NK-92 (cell line): ENCODE results near the gene KRTAP10-1.
"Not testable (repeated sequence)": the region's sequence is repeated elsewhere in the genome, so short reads cannot be mapped to it uniquely, and the experiment has no call there.

Experiments used
- DNase-seq: peaks from one replicate; lab custom pipeline; 2025; ENCODE audit not compliant: unreplicated experiment; lab: John Stamatoyannopoulos, UW

The KRTAP10-1 gene

DNA sequence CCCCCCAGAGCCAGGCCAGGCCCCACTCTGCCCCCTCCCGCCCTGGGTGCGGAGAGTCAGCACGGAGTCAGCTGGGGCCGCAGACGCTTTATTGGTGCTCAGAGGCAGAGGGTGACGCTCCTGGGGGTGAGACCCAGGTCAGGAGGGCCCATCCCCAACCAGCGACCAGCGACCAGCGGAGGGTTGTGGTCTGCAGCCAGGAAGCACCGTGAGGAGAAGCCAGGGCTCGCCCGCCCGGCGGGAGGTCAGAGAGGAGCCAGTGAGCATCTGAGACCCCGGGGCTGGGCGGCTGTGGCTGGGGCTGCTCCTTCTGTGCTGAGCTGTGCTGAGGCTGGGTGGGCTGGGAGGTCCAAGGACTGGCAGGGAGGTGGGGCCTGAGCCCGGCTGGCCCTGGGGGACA is 10.3 kb upstream of the KRTAP10-1 start:
- DNase-seq: not testable (repeated sequence)

DNA sequence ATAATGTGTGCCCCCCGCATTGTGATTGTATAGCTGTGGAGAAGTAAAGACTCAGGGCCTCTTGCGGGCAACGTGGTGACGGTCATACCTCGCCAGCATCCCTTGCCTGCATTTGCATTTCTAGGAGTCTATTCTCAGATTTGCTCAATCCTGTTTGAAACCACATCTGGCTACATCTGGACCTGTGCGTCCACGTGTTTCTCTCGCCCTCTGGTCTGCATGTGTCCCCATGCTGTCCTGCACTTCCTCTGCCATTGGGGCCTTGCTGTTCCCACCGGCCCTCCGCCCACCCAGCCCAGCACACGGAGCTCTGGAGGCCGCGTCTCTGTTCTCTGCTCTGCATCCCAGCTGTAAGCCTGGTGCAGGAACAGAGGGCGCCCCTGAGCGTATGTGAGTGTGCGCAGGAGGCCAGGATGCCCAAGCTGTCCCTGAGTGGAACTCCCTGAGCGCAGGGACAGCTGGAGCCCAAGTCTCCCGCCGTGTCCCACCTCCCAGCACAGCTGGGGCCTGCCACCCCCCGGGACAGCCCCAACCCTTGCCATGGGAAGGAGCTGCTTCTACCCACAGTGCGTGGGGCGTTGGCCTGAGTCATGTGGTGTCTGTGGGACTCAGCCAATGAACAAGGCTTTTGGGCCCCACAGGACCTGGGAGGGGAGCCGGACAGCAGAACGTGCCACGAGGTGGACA is 9.7 kb upstream of the KRTAP10-1 start:
- no peak for DNase-seq

DNA sequence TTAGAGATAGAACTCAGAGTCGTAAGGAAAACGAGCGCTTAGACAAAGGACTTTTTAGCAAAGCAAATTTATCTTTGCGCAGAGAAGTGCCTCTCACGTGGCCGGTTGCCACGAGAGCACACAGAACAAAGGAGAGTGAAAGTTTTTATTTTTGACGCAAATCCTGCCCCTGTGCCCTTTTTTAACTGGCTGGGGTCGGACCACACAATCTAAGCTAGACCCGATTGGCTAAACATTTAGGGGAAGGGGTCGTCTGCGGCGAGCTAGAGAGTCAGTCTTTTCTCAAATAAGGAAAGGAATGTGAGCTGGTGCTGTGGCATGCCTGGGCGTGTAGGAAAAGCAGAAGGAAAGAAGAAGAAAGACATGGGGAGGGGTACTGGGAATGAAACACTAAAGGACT is 8.9 kb upstream of the KRTAP10-1 start:
- no peak for DNase-seq

DNA sequence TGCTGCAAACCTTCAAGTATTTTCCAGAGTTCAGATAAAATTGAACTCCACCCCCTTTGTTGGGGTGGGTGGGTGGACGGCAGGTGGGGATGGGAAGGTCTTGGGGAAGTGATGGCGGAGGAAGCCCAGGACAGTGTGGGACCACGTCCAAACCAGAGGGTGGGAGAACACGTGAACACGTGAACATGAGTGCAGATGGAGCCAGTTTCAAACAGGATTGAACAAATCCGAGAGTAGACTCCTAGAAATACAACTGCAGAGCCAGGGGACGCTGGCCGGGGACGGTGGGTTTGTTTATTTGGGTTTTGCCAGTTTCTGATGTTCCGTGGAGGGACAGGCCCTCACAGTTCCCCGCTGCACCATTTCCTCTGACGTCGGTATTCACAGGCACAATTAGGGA is 8.4 kb upstream of the KRTAP10-1 start:
- DNase-seq: no peak

DNA sequence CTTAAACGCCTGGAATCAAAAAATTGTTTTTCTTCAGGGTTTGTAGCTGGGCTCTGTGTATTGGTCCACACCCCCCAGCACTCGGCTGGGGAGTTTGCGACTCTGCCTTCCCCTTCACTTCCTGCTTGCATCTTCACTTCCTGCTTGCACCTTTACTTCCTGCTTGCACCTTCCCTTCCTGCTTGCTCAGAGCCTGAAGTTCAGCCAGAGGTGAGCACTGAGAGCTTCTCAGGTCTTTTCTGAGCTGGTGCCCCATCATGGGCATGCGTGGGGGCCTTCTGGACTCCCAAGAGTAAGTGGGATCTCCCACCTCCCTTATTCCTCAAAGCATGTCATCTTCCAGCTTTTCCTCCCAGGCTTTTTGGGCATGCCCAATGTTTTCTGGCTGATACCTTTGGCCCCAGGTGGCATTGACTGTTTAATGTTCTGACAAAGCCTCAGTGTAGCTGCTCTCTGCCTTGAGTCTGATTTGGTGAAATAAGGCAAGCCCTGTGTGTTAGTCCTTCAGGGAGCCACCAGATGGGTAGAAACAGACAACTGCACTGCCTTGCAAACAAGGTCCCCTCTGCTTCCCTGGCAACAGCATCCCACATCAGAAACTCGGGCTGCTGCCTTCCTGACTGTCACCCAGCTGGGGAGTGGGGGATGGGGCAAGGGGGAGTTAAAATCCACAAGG is 7.8 kb upstream of the KRTAP10-1 start:
- no peak for DNase-seq

DNA sequence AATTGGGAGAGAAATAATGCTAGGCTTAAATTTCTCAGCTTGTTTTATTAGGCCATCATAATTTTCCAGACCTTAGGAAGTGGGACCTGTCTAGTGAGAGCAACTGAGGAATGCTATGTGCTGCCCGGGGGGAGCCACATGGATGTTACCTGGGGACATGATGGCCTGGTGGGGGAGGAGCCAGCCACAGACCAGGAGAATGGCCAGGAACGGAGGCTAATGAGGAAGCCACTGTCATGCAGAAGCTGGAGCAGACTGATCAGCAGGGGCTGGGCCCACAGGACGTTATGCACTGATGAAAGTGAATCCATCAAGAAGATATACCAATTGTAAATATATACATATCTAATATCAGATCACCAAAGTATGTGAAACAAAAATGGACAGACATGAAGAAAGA is 4.6 kb upstream of the KRTAP10-1 start:
- DNase-seq: no peak

DNA sequence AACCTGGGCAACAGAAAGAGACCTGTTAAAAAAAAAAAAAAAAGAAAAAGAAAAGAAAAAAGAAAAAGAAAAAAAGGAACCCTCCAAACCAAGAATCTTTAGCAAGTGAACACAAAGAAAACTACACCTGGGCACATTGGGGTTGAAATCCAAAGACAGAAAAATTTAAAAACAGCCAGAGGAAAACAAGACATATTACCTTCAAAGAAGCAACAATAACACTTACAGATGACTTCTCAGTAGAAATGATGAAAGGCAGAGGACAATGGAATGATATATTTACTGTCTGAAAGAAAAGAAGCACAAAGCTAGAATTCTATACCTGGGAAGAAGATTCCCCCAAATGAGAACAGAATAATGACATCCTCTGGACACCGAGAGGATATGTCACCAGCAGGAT is 2.7 kb upstream of the KRTAP10-1 start:
- no peak for DNase-seq

DNA sequence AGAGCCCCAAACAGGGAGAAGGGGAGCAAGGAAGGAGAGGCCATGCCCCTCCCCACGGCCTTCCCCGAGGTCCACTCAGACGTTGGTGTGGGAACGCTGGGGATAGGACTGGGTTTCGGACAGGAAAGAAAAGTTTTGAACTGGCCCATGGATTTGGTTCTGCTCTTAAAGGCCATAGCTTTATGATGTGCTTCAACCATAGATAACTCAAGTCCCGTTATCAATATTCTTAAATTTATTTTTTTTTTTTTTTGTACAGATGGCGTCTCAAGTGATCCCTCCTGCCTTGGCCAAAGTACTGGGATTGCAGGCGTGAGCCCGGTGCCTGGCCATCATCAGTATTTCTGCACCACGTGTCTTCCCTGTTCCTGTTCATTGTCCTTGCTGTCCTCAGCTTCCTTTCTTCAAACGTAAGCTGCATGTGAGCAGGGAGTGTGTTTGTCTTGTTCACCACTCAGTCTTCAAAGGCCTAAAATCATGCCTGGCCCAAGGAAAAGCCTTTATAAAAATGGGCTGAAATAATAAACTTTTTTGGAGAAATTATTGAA is 820 bp upstream of the KRTAP10-1 start:
- DNase-seq: no peak

DNA sequence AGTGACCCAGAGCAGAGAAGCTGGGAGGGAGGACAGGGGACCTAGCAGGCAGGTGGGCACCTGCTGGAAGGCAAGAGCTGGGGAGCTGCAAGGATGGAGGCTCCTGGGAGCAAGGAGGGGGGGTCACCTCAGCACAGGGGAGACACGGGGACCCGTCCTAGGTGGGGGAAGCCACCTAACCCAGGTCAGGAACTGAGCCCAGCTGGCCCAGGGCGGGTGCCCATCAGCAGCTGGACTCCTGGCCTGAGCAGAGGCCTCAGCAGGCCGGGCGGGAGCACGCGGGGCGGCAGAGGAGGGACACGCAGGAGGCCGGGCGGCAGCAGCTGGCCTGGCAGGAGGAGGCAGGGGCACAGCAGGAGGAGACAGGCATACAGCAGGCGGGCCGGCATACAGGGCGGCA is 949 bp downstream of the KRTAP10-1 start:
- DNase-seq: no peak

DNA sequence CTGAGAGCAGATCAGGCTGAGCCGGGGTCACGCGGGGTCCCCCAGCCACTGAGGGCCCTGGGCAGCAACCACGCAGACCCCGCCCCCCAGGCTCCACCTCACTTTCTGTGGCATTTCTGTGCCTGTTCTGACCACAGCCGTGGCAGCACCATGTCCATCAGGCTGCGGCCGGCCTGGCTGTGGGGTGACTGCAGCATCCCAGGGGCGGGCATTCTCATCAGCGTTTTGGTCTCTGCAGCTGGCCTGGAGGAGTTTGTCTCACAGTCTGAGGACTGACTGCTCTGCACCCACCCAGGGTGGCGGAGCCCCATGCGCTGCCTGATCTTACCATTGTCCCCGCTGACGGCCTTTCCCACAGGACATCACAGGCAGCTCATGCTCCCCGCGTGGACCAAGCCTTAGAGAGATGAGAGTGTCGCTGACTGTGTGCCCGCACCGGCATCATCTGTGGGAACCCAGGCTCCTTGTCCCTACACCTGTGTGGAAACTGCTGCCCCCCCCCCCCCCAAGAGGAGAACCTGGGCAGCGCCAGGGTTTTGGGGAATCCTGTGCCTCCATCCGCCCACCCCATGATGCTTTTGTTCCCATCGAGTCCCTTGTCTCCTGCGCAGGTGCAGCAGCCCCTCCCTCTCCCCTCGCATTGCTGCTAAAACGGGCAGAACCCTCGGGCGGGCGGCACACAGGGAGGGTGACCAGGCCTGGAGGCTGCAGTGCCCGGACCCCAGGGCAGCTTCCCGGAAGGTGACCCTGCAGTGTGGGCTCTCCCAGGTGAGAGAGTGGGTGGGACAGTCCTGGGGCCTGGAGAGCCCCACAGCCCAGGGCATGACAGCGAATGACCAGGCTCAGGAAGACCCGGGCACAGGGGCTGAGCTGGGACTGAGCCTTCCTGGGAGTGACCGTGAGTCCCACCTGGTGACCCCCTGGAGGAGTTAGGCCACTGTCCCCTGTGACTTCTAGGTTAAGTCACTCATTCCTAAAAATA is 1.8 kb downstream of the KRTAP10-1 start:
- no peak for DNase-seq

DNA sequence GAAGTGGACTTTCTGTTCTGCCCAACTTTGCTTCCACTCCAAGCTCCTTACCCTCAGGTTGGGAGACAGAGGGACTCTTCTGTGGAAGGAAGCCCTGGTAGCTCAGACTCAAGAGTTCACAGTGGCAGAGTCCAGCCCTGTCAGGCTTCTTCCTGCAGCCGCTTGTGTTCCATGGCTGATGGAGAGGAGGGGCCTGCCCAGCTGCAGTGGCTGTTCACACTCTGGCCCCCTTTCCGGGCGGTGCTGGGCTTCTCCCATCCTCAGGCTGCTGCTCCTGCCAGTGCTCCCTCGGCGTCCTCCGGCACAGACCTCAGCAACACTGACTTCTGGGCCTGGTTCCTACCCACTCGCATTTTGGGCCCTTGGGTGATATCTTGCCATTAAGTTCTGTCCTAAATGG is 4.0 kb downstream of the KRTAP10-1 start:
- DNase-seq: no peak

DNA sequence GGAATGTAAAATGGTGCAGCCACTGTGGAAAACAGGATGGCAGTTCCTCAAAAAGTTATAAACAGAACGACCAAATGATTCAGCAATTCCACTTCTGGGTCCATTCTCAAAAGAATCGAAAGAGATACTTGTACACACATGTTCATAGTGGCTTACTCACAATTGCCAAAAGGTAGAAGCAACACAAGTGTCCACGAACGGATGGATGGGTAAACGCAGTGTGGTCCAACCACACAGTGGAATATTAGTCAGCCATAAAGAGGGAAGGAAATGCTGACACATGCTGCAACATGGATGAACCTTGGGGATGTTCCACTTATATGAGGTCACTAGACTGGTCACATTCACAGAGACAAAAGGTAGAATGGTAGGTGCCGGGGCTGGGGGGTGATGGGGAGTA is 5.3 kb downstream of the KRTAP10-1 start:
- no peak for DNase-seq

DNA sequence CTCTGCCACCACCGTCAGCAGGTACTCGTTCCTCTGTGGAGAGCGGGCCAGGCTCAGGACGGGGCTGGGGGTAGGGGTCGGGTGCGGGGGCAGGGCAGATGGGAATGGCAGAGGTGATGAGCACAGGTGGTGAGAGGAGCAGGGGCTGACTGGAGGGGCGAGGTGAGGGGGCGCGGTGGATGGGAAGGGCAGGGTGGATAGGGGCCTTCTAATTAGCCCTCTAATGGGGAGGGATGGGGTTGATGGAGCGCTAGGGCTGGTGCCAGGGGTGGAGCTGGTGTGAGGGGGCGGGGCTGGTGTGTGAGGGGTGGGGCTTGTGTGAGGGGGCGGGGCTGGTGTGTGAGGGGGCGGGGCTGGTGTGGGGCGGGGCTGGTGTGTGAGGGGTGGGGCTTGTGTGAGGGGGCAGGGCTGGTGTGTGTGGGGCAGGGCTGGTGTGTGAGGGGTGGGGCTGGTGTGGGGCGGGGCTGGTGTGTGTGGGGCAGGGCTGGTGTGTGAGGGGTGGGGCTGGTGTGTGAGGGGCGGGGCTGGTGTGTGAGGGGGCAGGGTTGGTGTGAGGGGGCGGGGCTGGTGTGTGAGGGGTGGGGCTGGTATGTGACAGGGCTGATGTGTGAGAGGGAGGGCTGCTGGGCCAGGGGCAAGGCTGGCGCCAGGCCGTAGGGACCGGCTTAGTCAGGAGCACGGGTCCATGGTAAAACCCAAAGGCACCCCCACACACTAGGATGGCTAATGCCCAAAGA is 5.9 kb downstream of the KRTAP10-1 start:
- no peak for DNase-seq

DNA sequence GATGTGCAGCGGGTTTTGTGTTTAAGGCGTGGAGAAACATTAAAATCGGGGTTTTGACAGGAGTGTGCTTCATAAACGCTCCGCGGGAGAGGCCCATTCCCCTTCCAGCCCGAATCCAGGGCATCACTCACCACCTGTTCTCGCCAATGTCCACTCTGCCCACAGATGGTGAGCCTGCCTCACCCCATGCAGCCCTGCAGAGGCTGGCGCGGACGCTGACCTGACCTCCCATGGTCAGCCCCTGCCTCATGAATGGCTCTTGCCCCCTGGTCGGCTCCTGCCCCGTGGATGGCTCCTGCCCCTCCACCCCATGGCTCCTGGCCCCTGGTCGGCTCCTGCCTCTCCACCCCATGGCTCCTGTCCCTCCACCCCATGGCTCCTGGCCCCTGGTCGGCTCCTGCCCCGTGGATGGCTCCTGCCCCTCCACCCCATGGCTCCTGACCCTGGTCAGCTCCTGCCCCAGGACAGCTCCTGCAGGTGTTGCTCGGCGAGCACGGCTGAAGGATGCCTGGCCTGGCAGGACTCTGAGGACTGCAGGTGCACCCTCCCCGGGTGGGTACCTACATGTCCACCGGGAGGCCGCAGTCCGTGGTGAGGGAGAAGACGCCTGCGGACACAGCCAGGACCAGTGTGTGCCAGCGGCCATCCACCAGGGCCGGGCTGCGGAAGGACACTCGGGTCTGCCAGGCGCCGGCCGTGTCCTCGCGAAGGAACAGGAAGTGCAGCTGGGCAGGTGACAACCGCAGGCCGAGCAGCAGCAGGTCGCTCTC is 6.7 kb downstream of the KRTAP10-1 start:
- no peak for DNase-seq

DNA sequence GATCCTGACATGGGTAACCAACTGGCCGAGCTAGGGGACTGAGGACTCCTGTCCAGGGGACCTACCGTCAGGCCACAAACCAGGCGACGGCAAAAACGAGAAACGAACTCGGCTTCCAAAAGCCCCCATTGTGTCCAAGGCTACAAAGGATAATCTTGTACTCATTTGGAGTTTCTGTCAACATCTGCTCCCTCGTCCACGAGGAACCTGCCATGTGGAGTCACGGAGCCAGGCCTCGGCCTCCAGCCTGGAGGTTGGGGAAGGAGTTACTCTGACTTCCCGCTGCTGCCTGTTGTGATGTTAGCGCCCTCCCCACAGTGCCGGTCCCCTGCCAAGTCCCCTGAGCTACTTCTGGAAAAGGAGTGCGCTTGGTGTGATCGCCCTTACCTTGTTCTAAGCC is 7.3 kb downstream of the KRTAP10-1 start:
- DNase-seq: no peak

DNA sequence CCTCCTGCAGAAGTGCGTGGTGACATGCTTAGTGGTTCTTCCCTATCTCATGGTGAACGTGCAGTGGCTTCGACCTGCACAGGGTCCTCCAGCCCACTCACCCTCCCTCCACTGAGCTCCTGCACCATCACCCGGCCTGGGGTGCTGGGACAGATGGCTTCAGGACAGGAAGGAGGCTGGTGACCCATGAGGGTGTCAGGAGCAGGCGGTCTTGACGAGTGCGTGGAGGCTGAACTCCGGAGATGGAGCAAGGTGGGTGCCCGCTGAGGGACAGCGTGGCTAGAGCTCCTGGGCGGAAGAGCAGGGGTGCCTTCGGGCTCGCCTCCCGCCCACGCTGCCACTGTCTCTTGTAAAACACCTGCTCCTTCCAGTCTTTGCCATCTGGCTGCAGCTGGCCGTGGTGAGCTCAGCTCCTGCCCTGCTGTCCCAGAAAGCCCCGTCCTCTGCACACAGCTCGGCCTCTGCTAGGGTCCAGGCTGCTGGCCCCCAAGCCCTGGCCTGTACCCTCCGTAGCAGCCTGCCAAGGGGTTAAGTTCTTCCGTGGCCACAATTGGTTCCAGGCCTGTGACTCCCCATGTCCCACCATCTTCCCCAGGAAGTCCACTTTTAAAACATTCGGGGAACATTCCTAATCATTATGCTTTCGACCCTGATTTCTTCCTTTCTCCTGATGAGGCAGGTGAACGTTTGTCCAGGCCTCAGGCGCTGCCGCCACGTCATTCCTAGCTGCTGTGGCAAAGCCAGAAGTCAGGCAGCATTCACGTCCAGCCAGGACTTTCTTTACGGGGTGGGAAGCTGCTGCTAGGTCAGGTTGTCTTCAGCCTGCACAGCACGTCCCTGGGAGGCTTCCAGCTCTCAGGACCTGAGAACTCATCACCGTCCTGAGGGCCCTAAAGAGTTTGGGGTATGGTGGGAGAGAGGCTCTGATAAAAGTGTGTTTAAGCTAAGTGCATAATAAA is 8.1 kb downstream of the KRTAP10-1 start:
- no peak for DNase-seq

DNA sequence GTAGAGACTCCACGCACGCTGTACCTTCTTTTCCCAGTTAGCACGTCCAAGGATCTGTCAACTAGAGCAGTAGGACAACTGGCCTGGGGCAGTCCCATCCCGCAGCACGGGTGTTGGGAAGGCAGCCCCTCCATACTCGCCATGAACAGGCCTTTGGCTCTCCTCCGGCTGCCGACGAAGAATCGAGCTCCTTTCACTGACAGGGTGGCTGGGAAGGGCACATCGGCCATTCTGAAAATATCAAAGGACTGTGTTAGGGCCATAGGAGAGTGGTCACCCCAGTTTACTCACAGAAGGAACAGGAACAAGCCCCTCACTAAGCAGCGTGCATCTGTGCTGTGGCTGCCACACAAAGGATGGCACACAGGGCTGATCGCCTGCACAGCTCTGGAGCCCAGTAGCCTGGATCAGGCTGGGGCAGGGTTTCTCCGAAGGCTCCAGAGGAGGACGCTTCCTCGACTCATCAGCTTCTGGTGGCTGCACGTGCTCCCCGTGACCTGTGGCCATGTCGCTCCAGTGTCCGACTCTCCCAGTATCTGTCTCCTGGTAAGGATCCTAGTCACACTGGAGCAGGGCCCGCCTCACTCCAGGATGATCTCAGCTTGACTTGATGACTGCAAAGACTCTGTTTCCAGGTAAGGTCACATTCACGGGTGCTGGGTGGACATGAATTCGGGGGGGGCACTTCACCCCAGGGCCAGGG is 8.9 kb downstream of the KRTAP10-1 start:
- no peak for DNase-seq

DNA sequence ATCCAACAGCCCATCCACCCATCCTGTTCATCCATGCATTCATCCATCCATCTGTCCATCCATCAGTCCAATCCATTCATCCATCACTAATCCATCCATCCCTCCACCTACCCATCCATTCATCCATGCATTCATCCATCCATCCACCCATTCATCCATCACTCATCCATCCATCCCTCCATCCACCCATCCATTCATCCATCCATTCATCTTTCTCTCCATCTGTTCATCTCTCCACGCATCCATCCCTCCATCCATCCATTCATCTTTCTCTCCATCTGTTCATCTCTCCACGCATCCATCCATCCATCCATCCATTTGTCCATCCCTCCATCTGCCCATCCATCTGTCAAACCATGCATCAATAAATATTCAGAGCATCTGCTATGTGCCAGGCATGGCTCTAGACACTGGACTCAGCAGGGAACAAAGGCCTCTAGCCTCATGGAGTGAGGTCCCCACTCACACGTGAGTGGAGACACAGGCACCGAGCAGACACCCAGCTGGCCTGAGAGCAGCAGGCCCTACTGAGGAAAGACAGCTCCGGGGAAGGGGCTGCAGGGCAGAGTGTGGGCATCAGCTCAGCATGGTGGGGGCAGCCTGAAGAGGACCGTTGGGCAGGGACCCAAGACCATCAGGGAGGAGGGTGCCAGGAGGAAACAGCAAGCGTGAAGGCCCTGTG is 9.6 kb downstream of the KRTAP10-1 start:
- no peak for DNase-seq
